Glutamatergic neuron (in vitro differentiated cells): ENCODE results near the gene C5orf46. TPM values are rescaled to one million over a fixed set of nuclear protein-coding genes. Genes with fewer than 3 reads are reported as not detected.
"Not testable (repeated sequence)": the region's sequence is repeated elsewhere in the genome, so short reads cannot be mapped to it uniquely, and the experiment has no call there.

Experiments
- DNase-seq: peaks from one replicate; pipeline ENCODE4 v3.0.0; 2022
- H3K27ac Mint-ChIP-seq: one replicate; pipeline ENCODE4 v1.8.0; 2020; ENCODE audit warnings: mild to moderate bottlenecking, mixed read lengths, inconsistent platforms; ENCODE audit not compliant: unreplicated experiment
- H3K27me3 Mint-ChIP-seq: one replicate; pipeline ENCODE4 v1.8.0; 2020; ENCODE audit warnings: mild to moderate bottlenecking, moderate library complexity, mixed read lengths, inconsistent platforms; ENCODE audit not compliant: unreplicated experiment
- H3K36me3 Mint-ChIP-seq: one replicate; pipeline ENCODE4 v1.8.0; 2020; ENCODE audit warnings: mild to moderate bottlenecking, mixed read lengths, inconsistent platforms; ENCODE audit not compliant: unreplicated experiment
- H3K4me1 Mint-ChIP-seq: one replicate; pipeline ENCODE4 v1.8.0; 2020; ENCODE audit warnings: mild to moderate bottlenecking, low read depth, mixed read lengths, inconsistent platforms; ENCODE audit not compliant: unreplicated experiment
- H3K4me3 Mint-ChIP-seq: one replicate; pipeline ENCODE4 v1.8.0; 2020; ENCODE audit warnings: mild to moderate bottlenecking, mixed read lengths, inconsistent platforms; ENCODE audit not compliant: unreplicated experiment
- H3K9me3 Mint-ChIP-seq: one replicate; pipeline ENCODE4 v1.8.0; 2020; ENCODE audit warnings: mild to moderate bottlenecking, moderate library complexity, mixed read lengths, inconsistent platforms; ENCODE audit not compliant: unreplicated experiment
- CTCF ChIP-seq: fragments of 200-600 bp; sonication (generic); IDR thresholded peaks from one replicate; pipeline ENCODE4 v1.5.0; 2021; ENCODE audit not compliant: partially characterized antibody, unreplicated experiment
- long read RNA-seq: library from polyadenylated mRNA; unstranded; transcript quantifications from one replicate; pipeline ENCODE4 v2.0.0, GENCODE V29; 2020; ENCODE audit not compliant: unreplicated experiment
- total RNA-seq: library from RNA; stranded (reverse); fragmentation: NEBNext Ultra II Directional; extraction: Animal tissue kit (Norgen Biotek cat#: 25700); gene quantifications from one replicate; pipeline ENCODE4 v1.2.1, GENCODE V29; 2021; ENCODE audit not compliant: unreplicated experiment

The C5orf46 gene
- not detected for total RNA-seq
- long read RNA-seq, result 0 reads

- Mint-ChIP-seq H3K9me3 (no peaks in the 10 kb centered on the region), H3K4me3 (no peak within 1 kb of the TSS), H3K27me3 (no peaks in the 10 kb centered on the region), H3K36me3 (no peaks in the 10 kb centered on the region), H3K4me1 (peaks cover 2% of the 10 kb centered on the region), H3K27ac (no peak within 1 kb of the TSS)
- no peak for TF ChIP-seq CTCF
- DNase-seq, result no peak
Measured at GRCh38 chr5:147906326-147907095, at the start of gene C5orf46. Gene C5orf46 (minus strand): TSS chr5:147906538. CDS start chr5:147906501, 37 bp downstream.

- no peak overlapping the region for H3K27ac Mint-ChIP-seq
- no peak for DNase-seq
Measured at GRCh38 chr5:147954971-147955370, 48.6 kb upstream of the C5orf46 start.

GRCh38 chr5:147949711-147950573 is 43.6 kb upstream of the C5orf46 start:
- no peaks in the 10 kb centered on the region for H3K4me1 Mint-ChIP-seq
- no peaks in the 10 kb centered on the region for H3K27me3 Mint-ChIP-seq
- H3K36me3 Mint-ChIP-seq, result peaks cover 5% of the 10 kb centered on the region
- no peak for DNase-seq
- peak; percentile 77 for TF ChIP-seq CTCF
- H3K4me3 Mint-ChIP-seq, result no peak overlapping the region
- H3K27ac Mint-ChIP-seq, result peak overlapping the region; percentile 39
- H3K9me3 Mint-ChIP-seq, result peaks cover 3% of the 10 kb centered on the region

More at GRCh38 chr5:147954971-147955370, 48.6 kb upstream of the C5orf46 start:
- H3K4me1 Mint-ChIP-seq, result no peaks in the 10 kb centered on the region
- no peaks in the 10 kb centered on the region for H3K36me3 Mint-ChIP-seq
- no peak for TF ChIP-seq CTCF
- H3K9me3 Mint-ChIP-seq, result no peaks in the 10 kb centered on the region
- H3K4me3 Mint-ChIP-seq, result no peak overlapping the region
- no peaks in the 10 kb centered on the region for H3K27me3 Mint-ChIP-seq

- H3K4me1 Mint-ChIP-seq, H3K27me3 Mint-ChIP-seq, H3K9me3 Mint-ChIP-seq, DNase-seq, H3K36me3 Mint-ChIP-seq: not testable (repeated sequence)
- peak overlapping the region; percentile 98 for H3K27ac Mint-ChIP-seq
- peak overlapping the region; percentile 89 for H3K4me3 Mint-ChIP-seq
Measured at GRCh38 chr5:147946658-147947274, 40.4 kb upstream of the C5orf46 start.

GRCh38 chr5:147939431-147940114 is 33.2 kb upstream of the C5orf46 start:
- Mint-ChIP-seq H3K4me3 (no peak overlapping the region), H3K27me3 (peaks cover 2% of the 10 kb centered on the region)
- no peak for TF ChIP-seq CTCF

More at GRCh38 chr5:147939431-147940114, 33.2 kb upstream of the C5orf46 start:
- Mint-ChIP-seq H3K4me1 (no peaks in the 10 kb centered on the region), H3K36me3 (no peaks in the 10 kb centered on the region), H3K27ac (no peak overlapping the region), H3K9me3 (no peaks in the 10 kb centered on the region)
- DNase-seq, result no peak
